Skeletal muscle satellite cell (primary cell): ENCODE measurements around the gene FRY.

Source experiments
- H3K27me3 ChIP-seq: 2 replicates; pipeline ENCODE4 v1.7.0; 2013; ENCODE audit warnings: low read length; ENCODE audit not compliant: control insufficient read depth, insufficient read depth
- H3K36me3 ChIP-seq: 2 replicates; pipeline ENCODE4 v1.7.0; 2013; ENCODE audit warnings: mild to moderate bottlenecking, control low read depth, low read length; ENCODE audit not compliant: insufficient read depth
- H3K4me1 ChIP-seq: 2 replicates; pipeline ENCODE4 v1.7.0; 2013; ENCODE audit warnings: low read length; ENCODE audit not compliant: control insufficient read depth, insufficient read depth
- H3K4me2 ChIP-seq: 2 replicates; pipeline ENCODE4 v1.7.0; 2013; ENCODE audit warnings: mild to moderate bottlenecking, low read length
- H3K4me3 ChIP-seq: 2 replicates; pipeline ENCODE4 v1.7.0; 2013; ENCODE audit warnings: low read length
- H3K9ac ChIP-seq: 2 replicates; pipeline ENCODE4 v1.7.0; 2013; ENCODE audit warnings: mild to moderate bottlenecking, low read depth, low read length, moderate library complexity
- H3K9me3 ChIP-seq: replicated peaks from 2 replicates; pipeline ENCODE4 v1.7.0; 2013; ENCODE audit warnings: mild to moderate bottlenecking, control low read depth, low read length

The FRY gene

GRCh38 chr13:32225481-32225931 lies 193.9 kb downstream of the FRY start:
- peak overlapping the region; percentile 26 for H3K4me2 ChIP-seq
- H3K4me3 ChIP-seq, result no peak overlapping the region
- H3K27me3 ChIP-seq, result no peaks in the 10 kb centered on the region
- H3K9me3 ChIP-seq, result no peaks in the 10 kb centered on the region
- H3K4me1 ChIP-seq, result peaks cover 13% of the 10 kb centered on the region
- H3K9ac ChIP-seq, result no peak overlapping the region
- H3K36me3 ChIP-seq, result peaks cover 7% of the 10 kb centered on the region

- Histone ChIP-seq H3K27me3 (no peaks in the 10 kb centered on the region), H3K9me3 (no peaks in the 10 kb centered on the region), H3K9ac (no peak overlapping the region), H3K36me3 (peaks cover 7% of the 10 kb centered on the region), H3K4me2 (no peak overlapping the region), H3K4me3 (no peak overlapping the region), H3K4me1 (peaks cover 13% of the 10 kb centered on the region)
Observed at GRCh38 chr13:32228330-32229041, 196.9 kb downstream of the FRY start.

GRCh38 chr13:32229443-32229842 lies 197.9 kb downstream of the FRY start:
- Histone ChIP-seq H3K27me3 (no peaks in the 10 kb centered on the region), H3K36me3 (peaks cover 7% of the 10 kb centered on the region), H3K4me2 (no peak overlapping the region), H3K4me1 (peaks cover 13% of the 10 kb centered on the region), H3K4me3 (no peak overlapping the region), H3K9me3 (no peaks in the 10 kb centered on the region), H3K9ac (no peak overlapping the region)

DNA sequence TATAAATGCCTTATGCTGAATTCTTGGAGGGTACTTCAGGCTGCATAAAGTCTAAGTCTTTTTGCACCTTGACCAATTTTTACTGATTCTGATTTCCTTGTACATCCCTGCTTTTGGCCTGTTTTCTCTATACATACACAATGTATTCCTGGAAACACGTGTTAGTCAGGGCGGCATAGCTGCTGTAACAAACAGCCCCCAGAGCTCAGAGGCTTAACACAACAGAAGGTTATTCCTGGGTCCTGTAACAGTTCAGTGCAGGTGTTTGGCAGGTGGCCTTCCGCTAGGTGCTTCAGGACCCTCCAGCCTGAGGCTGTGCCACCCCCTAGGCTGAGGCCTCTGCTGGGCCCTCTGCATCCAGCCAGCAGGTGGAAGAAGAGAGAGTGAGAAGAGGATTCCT lies 200.7 kb downstream of the FRY start:
- no peak overlapping the region for H3K4me2 ChIP-seq
- no peaks in the 10 kb centered on the region for H3K27me3 ChIP-seq
- no peaks in the 10 kb centered on the region for H3K4me1 ChIP-seq
- peaks cover 1% of the 10 kb centered on the region for H3K36me3 ChIP-seq
- no peaks in the 10 kb centered on the region for H3K9me3 ChIP-seq
- no peak overlapping the region for H3K4me3 ChIP-seq
- no peak overlapping the region for H3K9ac ChIP-seq

GRCh38 chr13:32233062-32233461 lies 201.5 kb downstream of the FRY start:
- no peaks in the 10 kb centered on the region for H3K27me3 ChIP-seq
- H3K36me3 ChIP-seq, result peaks cover 8% of the 10 kb centered on the region
- no peak overlapping the region for H3K9ac ChIP-seq
- H3K4me2 ChIP-seq, result no peak overlapping the region
- no peaks in the 10 kb centered on the region for H3K9me3 ChIP-seq
- H3K4me3 ChIP-seq, result no peak overlapping the region
- no peaks in the 10 kb centered on the region for H3K4me1 ChIP-seq

GRCh38 chr13:32234914-32235313 lies 203.3 kb downstream of the FRY start:
- no peaks in the 10 kb centered on the region for H3K4me1 ChIP-seq
- H3K9ac ChIP-seq, result no peak overlapping the region
- H3K9me3 ChIP-seq, result no peaks in the 10 kb centered on the region
- no peak overlapping the region for H3K4me2 ChIP-seq
- H3K4me3 ChIP-seq, result no peak overlapping the region
- H3K36me3 ChIP-seq, result peaks cover 12% of the 10 kb centered on the region
- no peaks in the 10 kb centered on the region for H3K27me3 ChIP-seq

GRCh38 chr13:32237681-32238080 lies 206.1 kb downstream of the FRY start:
- H3K9ac ChIP-seq, result no peak overlapping the region
- H3K4me1 ChIP-seq, result no peaks in the 10 kb centered on the region
- no peaks in the 10 kb centered on the region for H3K27me3 ChIP-seq
- no peak overlapping the region for H3K4me2 ChIP-seq
- H3K4me3 ChIP-seq, result no peak overlapping the region
- H3K9me3 ChIP-seq, result no peaks in the 10 kb centered on the region
- H3K36me3 ChIP-seq, result peaks cover 20% of the 10 kb centered on the region

DNA sequence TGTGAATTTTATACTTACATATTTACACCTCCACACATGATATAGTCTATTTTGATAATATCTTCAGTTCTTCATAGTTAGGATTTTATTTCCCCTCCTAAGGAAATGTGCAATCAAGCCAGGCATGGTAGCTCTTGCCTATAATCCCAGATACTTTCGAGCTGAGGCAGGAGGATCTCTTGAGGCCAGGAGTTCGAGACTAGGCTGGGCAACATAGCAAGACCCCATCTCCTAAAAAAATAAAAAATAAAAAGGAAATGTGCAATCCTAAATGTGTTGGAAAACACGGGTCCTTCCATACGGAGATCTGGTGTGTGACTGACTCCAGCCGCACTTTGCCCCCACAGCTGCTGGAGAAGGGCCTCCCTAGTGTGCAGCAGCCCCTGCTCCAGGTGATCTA lies 212.1 kb downstream of the FRY start:
- Histone ChIP-seq H3K4me2 (no peak overlapping the region), H3K9me3 (no peaks in the 10 kb centered on the region), H3K36me3 (peaks cover 10% of the 10 kb centered on the region), H3K27me3 (no peaks in the 10 kb centered on the region), H3K4me1 (no peaks in the 10 kb centered on the region), H3K4me3 (no peak overlapping the region), H3K9ac (no peak overlapping the region)

DNA sequence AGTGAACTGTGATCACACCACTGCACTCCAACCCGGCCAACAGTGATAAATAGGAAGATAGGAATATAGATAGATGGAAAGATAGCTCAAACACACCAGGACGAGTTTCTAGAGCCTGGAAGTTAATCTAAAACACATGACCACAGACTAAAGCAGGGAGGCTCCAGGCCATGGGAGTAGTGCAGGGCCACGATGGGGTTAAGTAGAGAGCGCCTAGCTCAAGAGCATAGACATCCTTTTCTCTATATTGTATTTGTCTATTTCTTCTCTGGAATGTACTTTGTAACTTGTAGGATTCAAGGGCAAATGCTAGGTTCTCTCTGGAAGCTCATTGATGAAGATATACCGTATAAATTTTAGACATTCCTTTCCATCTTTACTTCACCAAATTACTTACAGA lies 214.0 kb downstream of the FRY start:
- Histone ChIP-seq H3K27me3 (no peaks in the 10 kb centered on the region), H3K4me3 (no peak overlapping the region), H3K9me3 (no peaks in the 10 kb centered on the region), H3K4me1 (no peaks in the 10 kb centered on the region), H3K4me2 (no peak overlapping the region), H3K9ac (no peak overlapping the region), H3K36me3 (peaks cover 8% of the 10 kb centered on the region)

DNA sequence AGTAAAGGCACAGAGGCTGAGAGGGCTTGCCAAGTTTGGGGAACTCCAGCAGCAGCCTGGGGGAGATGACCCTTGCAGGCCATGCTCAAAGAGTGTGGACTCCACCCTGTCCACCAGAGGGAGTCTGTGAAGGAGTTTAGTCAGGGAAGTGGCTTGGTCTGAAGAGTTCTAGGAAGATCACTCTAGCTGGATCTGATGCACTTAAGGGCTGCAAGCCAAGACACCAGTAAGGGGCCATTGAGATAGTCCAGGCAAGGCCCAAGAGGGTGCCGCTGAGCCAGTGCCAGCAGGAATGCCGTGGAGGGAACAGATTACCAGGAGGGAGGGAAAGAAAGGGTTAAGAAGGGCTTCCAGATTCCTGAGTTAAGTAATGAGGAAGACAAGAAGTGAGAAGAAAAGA lies 214.9 kb downstream of the FRY start:
- Histone ChIP-seq H3K4me1 (no peaks in the 10 kb centered on the region), H3K4me3 (no peak overlapping the region), H3K9ac (no peak overlapping the region), H3K4me2 (no peak overlapping the region), H3K9me3 (no peaks in the 10 kb centered on the region), H3K36me3 (no peaks in the 10 kb centered on the region), H3K27me3 (no peaks in the 10 kb centered on the region)

- Histone ChIP-seq H3K9ac (no peak overlapping the region), H3K36me3 (no peaks in the 10 kb centered on the region)
Observed at GRCh38 chr13:32247887-32248286, 216.3 kb downstream of the FRY start.

DNA sequence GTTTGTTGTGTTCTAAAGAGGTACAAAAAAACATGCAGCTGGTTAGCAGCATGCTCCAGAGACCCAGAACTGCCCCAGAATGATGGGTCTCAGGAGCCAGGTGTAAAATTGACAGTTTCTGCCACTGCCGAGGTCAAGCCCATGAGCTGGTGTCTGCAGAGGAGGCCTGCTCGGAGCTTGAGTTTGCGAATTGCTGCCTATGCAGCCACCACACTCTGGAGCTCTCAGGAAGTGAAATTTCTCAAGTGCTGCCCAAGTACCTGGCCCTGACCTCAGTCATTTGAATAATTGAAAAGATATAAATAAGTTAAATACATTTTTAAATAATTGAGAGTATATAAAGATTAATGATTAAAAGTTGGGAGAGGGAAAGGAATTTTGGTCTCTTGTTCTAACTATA lies 217.2 kb downstream of the FRY start:
- no peak overlapping the region for H3K4me2 ChIP-seq
- H3K9ac ChIP-seq, result no peak overlapping the region
- no peaks in the 10 kb centered on the region for H3K9me3 ChIP-seq
- no peak overlapping the region for H3K4me3 ChIP-seq
- H3K27me3 ChIP-seq, result no peaks in the 10 kb centered on the region
- no peaks in the 10 kb centered on the region for H3K36me3 ChIP-seq
- H3K4me1 ChIP-seq, result no peaks in the 10 kb centered on the region

More at GRCh38 chr13:32247887-32248286, 216.3 kb downstream of the FRY start:
- Histone ChIP-seq H3K9me3 (no peaks in the 10 kb centered on the region), H3K4me3 (no peak overlapping the region), H3K27me3 (no peaks in the 10 kb centered on the region), H3K4me2 (no peak overlapping the region), H3K4me1 (no peaks in the 10 kb centered on the region)
